Subcutaneous adipose tissue (tissue), 4 donors: Measurements from ENCODE around the gene ARHGAP45. TPM values are rescaled to one million over a fixed set of nuclear protein-coding genes. Genes with fewer than 3 reads are reported as not detected.

Experiments
- CTCF ChIP-seq: fragments of 450-650 bp; IDR thresholded peaks from one replicate; pipeline ENCODE4 v1.5.1; 2016; ENCODE audit warnings: low read depth, mild to moderate bottlenecking, control low read depth, antibody characterized with exemption, moderate library complexity
- total RNA-seq, 4 donors: library from RNA; depleted of rRNA; stranded (reverse); fragments of >200 nt; gene quantifications; one replicate each; pipeline ENCODE4 v1.1.0, GENCODE V29; 2016

The ARHGAP45 gene
- total RNA-seq, result 10 to 100 TPM; 31.3 to 52.5 (median 44.0) TPM

- no peak for TF ChIP-seq CTCF
These were observed at the start of gene ARHGAP45 for GRCh38 chr19:1066748-1067340. ARHGAP45 (plus strand) TSS chr19:1067167; CDS start chr19:1067406, 239 bp downstream.

GRCh38 chr19:1017906-1018305, 49.1 kb upstream of the ARHGAP45 start:
- no peak for TF ChIP-seq CTCF

GRCh38 chr19:1018393-1018792, 48.6 kb upstream of the ARHGAP45 start:
- TF ChIP-seq CTCF, result no peak

- TF ChIP-seq CTCF, result no peak
These were observed 47.9 kb upstream of the ARHGAP45 start for GRCh38 chr19:1018932-1019615.

GRCh38 chr19:1019616-1019961, 47.4 kb upstream of the ARHGAP45 start:
- no peak for TF ChIP-seq CTCF

GRCh38 chr19:1019980-1020867, 46.7 kb upstream of the ARHGAP45 start:
- TF ChIP-seq CTCF, result no peak

GRCh38 chr19:1020868-1021425, 46.0 kb upstream of the ARHGAP45 start, which contains the start of gene TMEM259:
TMEM259 (minus strand) TSS chr19:1021123; CDS start chr19:1020996, 127 bp downstream.
- TF ChIP-seq CTCF, result no peak
